Activated naive CD8-positive, alpha-beta T cell treated with anti-CD3 and anti-CD28 coated beads, Interleukin-2, amount 50 U/mL, for 24 hours (primary cell): ENCODE data around the gene MTUS2.

Experiments used
- ATAC-seq: fragments of 150-1000 bp; cut with Tn5 transposase; one replicate; pipeline ENCODE4 v1.10.0; 2021
- DNase-seq: peaks from one replicate; pipeline ENCODE4 v3.0.0; 2021
- H3K27ac Mint-ChIP-seq: one replicate; pipeline ENCODE4 v1.8.0; 2021; ENCODE audit warnings: mild to moderate bottlenecking, mixed read lengths
- H3K27me3 Mint-ChIP-seq: one replicate; pipeline ENCODE4 v1.8.0; 2021; ENCODE audit warnings: mixed read lengths
- H3K36me3 Mint-ChIP-seq: one replicate; pipeline ENCODE4 v1.8.0; 2021; ENCODE audit warnings: low read depth, mixed read lengths
- H3K4me1 Mint-ChIP-seq: one replicate; pipeline ENCODE4 v1.8.0; 2021; ENCODE audit warnings: mixed read lengths
- H3K4me3 Mint-ChIP-seq: one replicate; pipeline ENCODE4 v1.8.0; 2021; ENCODE audit warnings: mild to moderate bottlenecking, moderate library complexity, mixed read lengths
- H3K9me3 Mint-ChIP-seq: one replicate; pipeline ENCODE4 v1.8.0; 2021; ENCODE audit warnings: mixed read lengths

Gene MTUS2

GRCh38 chr13:29140277-29140676 is 320.1 kb downstream of the MTUS2 start:
- H3K4me1 Mint-ChIP-seq = no peaks in the 10 kb centered on the region
- H3K4me3 Mint-ChIP-seq = no peak overlapping the region
- no peak overlapping the region for H3K27ac Mint-ChIP-seq

GRCh38 chr13:29143847-29144246 is 323.7 kb downstream of the MTUS2 start:
- DNase-seq (no peak), ATAC-seq (no peak)
- Mint-ChIP-seq H3K9me3 (peaks cover 9% of the 10 kb centered on the region), H3K4me3 (no peak overlapping the region), H3K27ac (no peak overlapping the region), H3K4me1 (no peaks in the 10 kb centered on the region), H3K36me3 (no peaks in the 10 kb centered on the region), H3K27me3 (no peaks in the 10 kb centered on the region)

More at GRCh38 chr13:29140277-29140676, 320.1 kb downstream of the MTUS2 start:
- Mint-ChIP-seq H3K9me3 (peaks cover 17% of the 10 kb centered on the region), H3K36me3 (no peaks in the 10 kb centered on the region), H3K27me3 (no peaks in the 10 kb centered on the region)
- DNase-seq (no peak), ATAC-seq (no peak)

GRCh38 chr13:29154390-29154789 is 334.3 kb downstream of the MTUS2 start:
- Mint-ChIP-seq H3K27me3 (no peaks in the 10 kb centered on the region), H3K4me3 (no peak overlapping the region), H3K4me1 (no peaks in the 10 kb centered on the region), H3K9me3 (peaks cover 11% of the 10 kb centered on the region), H3K36me3 (no peaks in the 10 kb centered on the region), H3K27ac (no peak overlapping the region)
- no peak for ATAC-seq
- DNase-seq = no peak

- Mint-ChIP-seq H3K27me3 (no peaks in the 10 kb centered on the region), H3K4me3 (no peak overlapping the region), H3K27ac (no peak overlapping the region), H3K4me1 (no peaks in the 10 kb centered on the region), H3K9me3 (peaks cover 10% of the 10 kb centered on the region), H3K36me3 (no peaks in the 10 kb centered on the region)
- DNase-seq (no peak), ATAC-seq (no peak)
These were observed 336.0 kb downstream of the MTUS2 start for GRCh38 chr13:29156136-29156535.

GRCh38 chr13:29159871-29160270 is 339.7 kb downstream of the MTUS2 start:
- DNase-seq (no peak), ATAC-seq (no peak)
- H3K27ac Mint-ChIP-seq = no peak overlapping the region
- H3K4me1 Mint-ChIP-seq = no peaks in the 10 kb centered on the region
- H3K36me3 Mint-ChIP-seq = no peaks in the 10 kb centered on the region
- H3K27me3 Mint-ChIP-seq = peaks cover 3% of the 10 kb centered on the region
- no peaks in the 10 kb centered on the region for H3K9me3 Mint-ChIP-seq
- no peak overlapping the region for H3K4me3 Mint-ChIP-seq

- ATAC-seq (no peak), DNase-seq (no peak)
- Mint-ChIP-seq H3K9me3 (no peaks in the 10 kb centered on the region), H3K27ac (no peak overlapping the region), H3K4me1 (no peaks in the 10 kb centered on the region), H3K27me3 (peaks cover 3% of the 10 kb centered on the region), H3K4me3 (no peak overlapping the region), H3K36me3 (no peaks in the 10 kb centered on the region)
These were observed 340.7 kb downstream of the MTUS2 start for GRCh38 chr13:29160862-29161261.

- H3K27ac Mint-ChIP-seq = no peak overlapping the region
- no peak overlapping the region for H3K4me3 Mint-ChIP-seq
- DNase-seq (no peak), ATAC-seq (no peak)
- H3K36me3 Mint-ChIP-seq = no peaks in the 10 kb centered on the region
- H3K9me3 Mint-ChIP-seq = no peaks in the 10 kb centered on the region
- H3K27me3 Mint-ChIP-seq = peaks cover 3% of the 10 kb centered on the region
- no peaks in the 10 kb centered on the region for H3K4me1 Mint-ChIP-seq
These were observed 341.5 kb downstream of the MTUS2 start for GRCh38 chr13:29161676-29162075.

GRCh38 chr13:29162638-29163235 is 342.6 kb downstream of the MTUS2 start:
- Mint-ChIP-seq H3K4me1 (no peaks in the 10 kb centered on the region), H3K27me3 (peaks cover 3% of the 10 kb centered on the region), H3K27ac (no peak overlapping the region), H3K36me3 (no peaks in the 10 kb centered on the region), H3K4me3 (no peak overlapping the region), H3K9me3 (no peaks in the 10 kb centered on the region)
- no peak for DNase-seq
- ATAC-seq = no peak

GRCh38 chr13:29164116-29164515 is 344.0 kb downstream of the MTUS2 start:
- H3K4me1 Mint-ChIP-seq = no peaks in the 10 kb centered on the region
- H3K9me3 Mint-ChIP-seq = no peaks in the 10 kb centered on the region
- no peak overlapping the region for H3K27ac Mint-ChIP-seq
- no peak overlapping the region for H3K4me3 Mint-ChIP-seq
- ATAC-seq = no peak
- peaks cover 3% of the 10 kb centered on the region for H3K27me3 Mint-ChIP-seq
- no peak for DNase-seq
- H3K36me3 Mint-ChIP-seq = no peaks in the 10 kb centered on the region

GRCh38 chr13:29165216-29165615 is 345.1 kb downstream of the MTUS2 start:
- H3K4me1 Mint-ChIP-seq = no peaks in the 10 kb centered on the region
- no peak overlapping the region for H3K4me3 Mint-ChIP-seq
- no peak for ATAC-seq

GRCh38 chr13:29165840-29166239 is 345.7 kb downstream of the MTUS2 start:
- no peaks in the 10 kb centered on the region for H3K36me3 Mint-ChIP-seq
- no peak overlapping the region for H3K27ac Mint-ChIP-seq
- no peak for DNase-seq
- no peaks in the 10 kb centered on the region for H3K4me1 Mint-ChIP-seq
- ATAC-seq = peak; percentile 33
- H3K4me3 Mint-ChIP-seq = no peak overlapping the region
- no peaks in the 10 kb centered on the region for H3K9me3 Mint-ChIP-seq
- peaks cover 3% of the 10 kb centered on the region for H3K27me3 Mint-ChIP-seq

More at GRCh38 chr13:29165216-29165615, 345.1 kb downstream of the MTUS2 start:
- Mint-ChIP-seq H3K27me3 (peaks cover 3% of the 10 kb centered on the region), H3K27ac (no peak overlapping the region), H3K36me3 (no peaks in the 10 kb centered on the region), H3K9me3 (no peaks in the 10 kb centered on the region)
- no peak for DNase-seq

GRCh38 chr13:29170436-29171082 is 350.4 kb downstream of the MTUS2 start:
- Mint-ChIP-seq H3K36me3 (no peaks in the 10 kb centered on the region), H3K4me3 (no peak overlapping the region), H3K27me3 (no peaks in the 10 kb centered on the region), H3K27ac (no peak overlapping the region), H3K9me3 (no peaks in the 10 kb centered on the region), H3K4me1 (no peaks in the 10 kb centered on the region)
- ATAC-seq (no peak), DNase-seq (no peak)

- Mint-ChIP-seq H3K27me3 (no peaks in the 10 kb centered on the region), H3K4me3 (no peak overlapping the region), H3K36me3 (no peaks in the 10 kb centered on the region), H3K9me3 (peaks cover 2% of the 10 kb centered on the region), H3K4me1 (no peaks in the 10 kb centered on the region), H3K27ac (no peak overlapping the region)
- ATAC-seq (no peak), DNase-seq (no peak)
These were observed 351.1 kb downstream of the MTUS2 start for GRCh38 chr13:29171244-29171643.

GRCh38 chr13:29174093-29174492 is 354.0 kb downstream of the MTUS2 start:
- H3K4me1 Mint-ChIP-seq = no peaks in the 10 kb centered on the region
- H3K4me3 Mint-ChIP-seq = no peak overlapping the region
- peaks cover 4% of the 10 kb centered on the region for H3K9me3 Mint-ChIP-seq
- no peak overlapping the region for H3K27ac Mint-ChIP-seq
- H3K27me3 Mint-ChIP-seq = no peaks in the 10 kb centered on the region
- ATAC-seq = no peak
- no peak for DNase-seq
- no peaks in the 10 kb centered on the region for H3K36me3 Mint-ChIP-seq

GRCh38 chr13:29175250-29175873 is 355.2 kb downstream of the MTUS2 start:
- H3K4me1 Mint-ChIP-seq = no peaks in the 10 kb centered on the region
- H3K9me3 Mint-ChIP-seq = peaks cover 4% of the 10 kb centered on the region

More at GRCh38 chr13:29175250-29175873, 355.2 kb downstream of the MTUS2 start:
- H3K27ac Mint-ChIP-seq = no peak overlapping the region
- H3K27me3 Mint-ChIP-seq = no peaks in the 10 kb centered on the region
- no peak for ATAC-seq
- no peaks in the 10 kb centered on the region for H3K36me3 Mint-ChIP-seq
- no peak for DNase-seq
- no peak overlapping the region for H3K4me3 Mint-ChIP-seq
